BJ (cell line): ENCODE data around the gene NOTCH4. TPM values are rescaled to one million over a fixed set of nuclear protein-coding genes. Genes with fewer than 3 reads are reported as not detected.

Experiments
- CTCF ChIA-PET: fragments of 350-600 bp; formaldehyde crosslinking; extraction: SDS; loops from one replicate; lab custom pipeline; 2021; ENCODE audit warnings: antibody characterized with exemption, inconsistent platforms; lab: Yijun Ruan, JAX
- POLR2A ChIA-PET: fragments of 300-600 bp; sonication (Branson Sonifier 250); formaldehyde crosslinking; extraction: SDS; loops from one replicate; lab custom pipeline; 2021; ENCODE audit warnings: antibody characterized with exemption; lab: Charles Lee
- DNase-seq: peaks from one replicate; pipeline ENCODE4 v3.0.0-alpha.2; 2011; ENCODE audit warnings: low read depth
- H3K27me3 ChIP-seq: 2 replicates; pipeline ENCODE4 v1.6.0; 2011; ENCODE audit warnings: low read length; ENCODE audit not compliant: control insufficient read depth, insufficient read depth
- H3K36me3 ChIP-seq: 2 replicates; pipeline ENCODE4 v1.5.1; 2011; ENCODE audit warnings: low read length; ENCODE audit not compliant: control insufficient read depth, insufficient read depth
- H3K4me3 ChIP-seq: 2 replicates; pipeline ENCODE4 v1.5.1; 2011; ENCODE audit warnings: low read depth, mild to moderate bottlenecking, control low read depth, low read length
- CTCF ChIP-seq: IDR thresholded peaks from 2 replicates; pipeline ENCODE4 v1.5.1; 2011; ENCODE audit warnings: low read depth, mild to moderate bottlenecking, control low read depth, inconsistent platforms, low read length, moderate library complexity; ENCODE audit not compliant: insufficient read depth
- polyA plus RNA-seq: library from polyadenylated mRNA; depleted of rRNA; stranded (reverse); fragments of >200 nt; gene quantifications from 2 replicates; pipeline ENCODE4 v1.2.3, GENCODE V29; 2011

Gene NOTCH4
- polyA plus RNA-seq, 1 experiment: 0.42 TPM

GRCh38 chr6:32179766-32180405, 44.0 kb downstream of the NOTCH4 start:
- DNase-seq: no peak
- no peak for TF ChIP-seq CTCF
- H3K27me3 ChIP-seq: no peaks in the 10 kb centered on the region
- CTCF ChIA-PET: interaction anchor here (1.5 kb wide), 1 partner anchor 15 kb away, joined by 5 read pairs; no protein-coding TSS in a partner anchor
- peaks cover 15% of the 10 kb centered on the region for H3K36me3 ChIP-seq
- H3K4me3 ChIP-seq: no peak overlapping the region
- POLR2A ChIA-PET: no interaction called here

- Histone ChIP-seq H3K36me3 (peaks cover 15% of the 10 kb centered on the region), H3K4me3 (peak overlapping the region; percentile 97), H3K27me3 (no peaks in the 10 kb centered on the region)
- CTCF ChIA-PET: interaction anchor here (0.6 to 1.5 kb wide), 2 partner anchors 17 to 774 kb away, joined by 4 to 5 read pairs; partner anchors contain the start of gene HLA-DMA
- POLR2A ChIA-PET: no interaction called here
- no peak for DNase-seq
- no peak for TF ChIP-seq CTCF
These were observed 45.1 kb downstream of the NOTCH4 start for GRCh38 chr6:32178547-32179440.

GRCh38 chr6:32177788-32178546, 45.9 kb downstream of the NOTCH4 start, which contains the start of gene RNF5:
Gene RNF5 (plus strand): TSS chr6:32178405. CDS start chr6:32178512, 107 bp downstream.
- ChIA-PET POLR2A (interaction anchor here (0.6 to 1.3 kb wide), 4 partner anchors 11 to 27 kb away, joined by 3 to 7 read pairs (median 6); partner anchors contain the start of gene PBX2), CTCF (interaction anchor here (0.9 to 2.0 kb wide), 2 partner anchors 13 to 59 kb away, joined by 3 to 7 read pairs; partner anchors contain the start of gene PBX2)
- TF ChIP-seq CTCF: no peak
- DNase-seq: peak; percentile 100
- H3K4me3 ChIP-seq: peak within 1 kb of the TSS; percentile 97
- no peaks in the 10 kb centered on the region for H3K27me3 ChIP-seq
- H3K36me3 ChIP-seq: peaks cover 12% of the 10 kb centered on the region

GRCh38 chr6:32177183-32177787, 46.6 kb downstream of the NOTCH4 start:
- Histone ChIP-seq H3K27me3 (no peaks in the 10 kb centered on the region), H3K4me3 (peak overlapping the region; percentile 97), H3K36me3 (peaks cover 9% of the 10 kb centered on the region)
- CTCF ChIA-PET: interaction anchor here (0.9 to 2.0 kb wide), 5 partner anchors 13 to 60 kb away, joined by 3 to 7 read pairs (median 4); partner anchors contain the start of gene PBX2
- no peak for TF ChIP-seq CTCF
- no peak for DNase-seq
- POLR2A ChIA-PET: interaction anchor here (0.6 to 1.3 kb wide), 4 partner anchors 11 to 28 kb away, joined by 3 to 7 read pairs (median 6); partner anchors contain the start of gene PBX2
